ENCODE results near the gene NSD1.

DNA sequence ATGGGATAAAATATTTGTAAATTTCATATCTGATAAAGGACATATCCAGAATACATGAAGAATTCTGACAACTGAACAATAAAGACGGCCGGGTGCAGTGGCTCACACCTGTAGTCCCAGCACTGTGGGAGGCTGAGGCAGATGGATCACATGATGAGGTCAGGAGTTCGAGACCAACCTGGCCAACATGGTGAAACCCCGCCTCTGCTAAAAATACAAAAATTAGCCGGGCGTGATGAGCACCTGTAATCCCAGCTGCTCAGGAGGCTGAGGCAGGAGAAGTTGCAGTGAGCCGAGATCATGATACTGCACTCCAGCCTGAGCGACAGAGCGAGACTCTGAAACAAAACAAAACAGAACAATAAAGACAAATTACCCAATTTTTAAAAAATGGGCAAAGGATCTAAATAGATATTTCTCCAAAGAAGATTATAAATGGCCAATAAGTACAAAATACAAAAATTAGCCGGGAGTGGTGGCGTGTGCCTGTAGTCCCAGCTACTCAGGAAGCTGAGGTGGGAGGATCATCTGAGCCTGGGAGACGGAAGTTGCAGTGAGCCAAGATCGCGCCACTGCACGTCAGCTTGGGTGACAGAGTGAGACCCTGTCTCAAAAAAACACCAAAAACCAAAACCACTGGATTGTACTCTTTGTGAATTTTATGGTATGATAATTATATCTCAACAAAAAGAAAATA is 9.6 kb upstream of the NSD1 start:
- TF ChIP-seq EZH2 (IDR thresholded peaks at IDR 0.05; ENCODE audit: low read length, missing control alignments) = no peak
- TF ChIP-seq, protein P1, sequence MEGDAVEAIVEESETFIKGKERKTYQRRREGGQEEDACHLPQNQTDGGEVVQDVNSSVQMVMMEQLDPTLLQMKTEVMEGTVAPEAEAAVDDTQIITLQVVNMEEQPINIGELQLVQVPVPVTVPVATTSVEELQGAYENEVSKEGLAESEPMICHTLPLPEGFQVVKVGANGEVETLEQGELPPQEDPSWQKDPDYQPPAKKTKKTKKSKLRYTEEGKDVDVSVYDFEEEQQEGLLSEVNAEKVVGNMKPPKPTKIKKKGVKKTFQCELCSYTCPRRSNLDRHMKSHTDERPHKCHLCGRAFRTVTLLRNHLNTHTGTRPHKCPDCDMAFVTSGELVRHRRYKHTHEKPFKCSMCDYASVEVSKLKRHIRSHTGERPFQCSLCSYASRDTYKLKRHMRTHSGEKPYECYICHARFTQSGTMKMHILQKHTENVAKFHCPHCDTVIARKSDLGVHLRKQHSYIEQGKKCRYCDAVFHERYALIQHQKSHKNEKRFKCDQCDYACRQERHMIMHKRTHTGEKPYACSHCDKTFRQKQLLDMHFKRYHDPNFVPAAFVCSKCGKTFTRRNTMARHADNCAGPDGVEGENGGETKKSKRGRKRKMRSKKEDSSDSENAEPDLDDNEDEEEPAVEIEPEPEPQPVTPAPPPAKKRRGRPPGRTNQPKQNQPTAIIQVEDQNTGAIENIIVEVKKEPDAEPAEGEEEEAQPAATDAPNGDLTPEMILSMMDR (conservative IDR thresholded peaks at IDR 0.05 in 1 of 2, IDR thresholded peaks at IDR 0.05 in 1 of 2; ENCODE audit: low read depth in 1 of 2, low read length in 2 of 2) = no peak

All from fibroblast of lung (primary cell).